CD8-positive, alpha-beta memory T cell (primary cell): Measurements from ENCODE around the gene PCDHA4. TPM values are rescaled to one million over a fixed set of nuclear protein-coding genes. Genes with fewer than 3 reads are reported as not detected.
A peak's percentile ranks its signal among the peaks of the same experiment; 100 is the strongest.
"Not testable (repeated sequence)": the region's sequence is repeated elsewhere in the genome, so short reads cannot be mapped to it uniquely, and the experiment has no call there.

Source experiments
- CTCF ChIA-PET: fragments of 350-600 bp; sonication (Branson Sonifier 250); formaldehyde crosslinking; loops from one replicate; lab custom pipeline; 2021; ENCODE audit warnings: antibody characterized with exemption; lab: Charles Lee
- POLR2A ChIA-PET: fragments of 350-600 bp; sonication (Branson Sonifier 250); formaldehyde crosslinking; loops from one replicate; lab custom pipeline; 2021; ENCODE audit warnings: antibody characterized with exemption; lab: Charles Lee
- DNase-seq, 5 donors: peaks; one replicate each; pipeline versions ENCODE4 v3.0.0 to v3.0.0-alpha.2; 2020 to 2022; ENCODE audit warnings: mixed read lengths in 1 of 5
- H3K27ac ChIP-seq: one replicate; pipeline ENCODE4 v1.7.0; 2013; ENCODE audit warnings: low read depth, mild to moderate bottlenecking, low read length, moderate library complexity
- H3K27me3 ChIP-seq: 2 replicates; pipeline ENCODE4 v1.7.0; 2013; ENCODE audit warnings: low read length, mild to moderate bottlenecking; ENCODE audit not compliant: insufficient read depth, poor library complexity, severe bottlenecking
- H3K36me3 ChIP-seq: 2 replicates; pipeline ENCODE4 v1.7.0; 2013; ENCODE audit warnings: mild to moderate bottlenecking, low read length, moderate library complexity; ENCODE audit not compliant: insufficient read depth
- H3K4me1 ChIP-seq: 2 replicates; pipeline ENCODE4 v1.7.0; 2013; ENCODE audit warnings: mild to moderate bottlenecking, low read length, moderate library complexity; ENCODE audit not compliant: insufficient read depth
- H3K4me3 ChIP-seq: 2 replicates; pipeline ENCODE4 v1.7.0; 2013; ENCODE audit warnings: mild to moderate bottlenecking, low read length
- H3K9me3 ChIP-seq: 2 replicates; pipeline ENCODE4 v1.7.0; 2013; ENCODE audit warnings: mild to moderate bottlenecking, low read length
- H3K27ac Mint-ChIP-seq, 8 donors: one replicate each; pipeline ENCODE4 v1.8.0; 2020 to 2021; ENCODE audit warnings: mixed read lengths in 8 of 8, mild to moderate bottlenecking in 6 of 8, inconsistent platforms in 3 of 8, moderate library complexity in 3 of 8
- H3K27me3 Mint-ChIP-seq, 2 donors: one replicate each; pipeline ENCODE4 v1.8.0; 2020 to 2021; ENCODE audit warnings: mixed read lengths in 2 of 2, mild to moderate bottlenecking in 1 of 2, moderate library complexity in 1 of 2
- H3K36me3 Mint-ChIP-seq, 3 donors: one replicate each; pipeline ENCODE4 v1.8.0; 2020 to 2021; ENCODE audit warnings: mixed read lengths in 3 of 3, inconsistent platforms in 1 of 3, mild to moderate bottlenecking in 1 of 3
- H3K4me1 Mint-ChIP-seq, 3 donors: one replicate each; pipeline ENCODE4 v1.8.0; 2020 to 2021; ENCODE audit warnings: mixed read lengths in 3 of 3, inconsistent platforms in 1 of 3, mild to moderate bottlenecking in 1 of 3
- H3K4me3 Mint-ChIP-seq, 7 donors: one replicate each; pipeline ENCODE4 v1.8.0; 2020 to 2021; ENCODE audit warnings: mixed read lengths in 7 of 7, mild to moderate bottlenecking in 6 of 7, moderate library complexity in 4 of 7, inconsistent platforms in 2 of 7
- H3K9me3 Mint-ChIP-seq, 5 donors: one replicate each; pipeline ENCODE4 v1.8.0; 2020 to 2022; ENCODE audit warnings: mixed read lengths in 5 of 5, mild to moderate bottlenecking in 3 of 5, moderate library complexity in 2 of 5, inconsistent platforms in 1 of 5
- polyA plus RNA-seq: library from polyadenylated mRNA; unstranded; fragments of 300-500 nt; fragmentation: Illumina TruSeq; gene quantifications from one replicate; pipeline ENCODE4 v1.2.3, GENCODE V29; 2021
- total RNA-seq, 2 experiments: library from RNA; stranded (reverse); gene quantifications; one replicate each; pipeline ENCODE4 v1.2.3, GENCODE V29; 2021

The PCDHA4 gene
- total and polyA plus RNA-seq, 3 experiments from 2014 or later = not detected

- Histone ChIP-seq H3K36me3 (no peaks in the 10 kb centered on the region), H3K27ac (no peak within 1 kb of the TSS), H3K9me3 (no peaks in the 10 kb centered on the region), H3K4me1 (no peaks in the 10 kb centered on the region), H3K4me3 (no peak within 1 kb of the TSS), H3K27me3 (no peaks in the 10 kb centered on the region)
- Mint-ChIP-seq H3K9me3 (peaks cover 14 to 39% (median 27%) of the 10 kb centered on the region in 5 donors), H3K27ac (peak within 1 kb of the TSS in 1 of 8 donors; percentile 42), H3K4me1 (no peaks in the 10 kb centered on the region), H3K36me3 (peaks cover 0 to 12% (median 0%) of the 10 kb centered on the region in 3 donors), H3K27me3 (peaks cover 21 to 47% of the 10 kb centered on the region in 2 donors), H3K4me3 (no peak within 1 kb of the TSS)
- CTCF ChIA-PET = no interaction called here
- no peak for DNase-seq
- POLR2A ChIA-PET = no interaction called here
Measured at GRCh38 chr5:140827704-140828361, 21.0 kb downstream of the PCDHA4 start, which contains the start of gene PCDHA6. Gene PCDHA6, plus strand, starts transcription at chr5:140827960. Its CDS starts 132 bp downstream, at chr5:140828092.

- Mint-ChIP-seq H3K4me3 (no peak overlapping the region), H3K27me3 (peaks cover 25 to 51% of the 10 kb centered on the region in 2 donors), H3K36me3 (peaks cover 0 to 12% (median 0%) of the 10 kb centered on the region in 3 donors), H3K4me1 (no peaks in the 10 kb centered on the region), H3K27ac (no peak overlapping the region), H3K9me3 (peaks cover 16 to 40% (median 31%) of the 10 kb centered on the region in 5 donors)
- POLR2A ChIA-PET = no interaction called here
- Histone ChIP-seq H3K36me3 (no peaks in the 10 kb centered on the region), H3K9me3 (no peaks in the 10 kb centered on the region), H3K4me1 (no peaks in the 10 kb centered on the region), H3K4me3 (no peak overlapping the region), H3K27ac (no peak overlapping the region), H3K27me3 (no peaks in the 10 kb centered on the region)
- CTCF ChIA-PET = no interaction called here
- DNase-seq = no peak
Measured at GRCh38 chr5:140828362-140828737, 21.5 kb downstream of the PCDHA4 start.

GRCh38 chr5:140829511-140830501 lies 22.9 kb downstream of the PCDHA4 start:
- peaks cover 32 to 59% of the 10 kb centered on the region in 2 donors for H3K27me3 Mint-ChIP-seq
- H3K27ac Mint-ChIP-seq, CTCF ChIA-PET, DNase-seq, H3K4me1 ChIP-seq, H3K9me3 ChIP-seq, H3K4me1 Mint-ChIP-seq, H3K36me3 ChIP-seq, H3K27me3 ChIP-seq, H3K4me3 Mint-ChIP-seq, H3K27ac ChIP-seq, H3K4me3 ChIP-seq, POLR2A ChIA-PET: not testable (repeated sequence)
- H3K9me3 Mint-ChIP-seq = peaks cover 19 to 45% (median 41%) of the 10 kb centered on the region in 5 donors
- H3K36me3 Mint-ChIP-seq = peaks cover 0 to 12% (median 0%) of the 10 kb centered on the region in 3 donors

- peaks cover 24 to 32% of the 10 kb centered on the region in 2 donors for H3K27me3 Mint-ChIP-seq
- ChIA-PET POLR2A (no interaction called here), CTCF (no interaction called here)
- Histone ChIP-seq H3K9me3 (no peaks in the 10 kb centered on the region), H3K36me3 (no peaks in the 10 kb centered on the region), H3K4me3 (no peak within 1 kb of the TSS), H3K27me3 (no peaks in the 10 kb centered on the region), H3K4me1 (no peaks in the 10 kb centered on the region), H3K27ac (no peak within 1 kb of the TSS)
- peaks cover 0 to 4% (median 0%) of the 10 kb centered on the region in 3 donors for H3K36me3 Mint-ChIP-seq
- no peak within 1 kb of the TSS for H3K4me3 Mint-ChIP-seq
- H3K9me3 Mint-ChIP-seq = peaks cover 13 to 33% (median 23%) of the 10 kb centered on the region in 5 donors
- no peak for DNase-seq
- no peak within 1 kb of the TSS for H3K27ac Mint-ChIP-seq
- no peaks in the 10 kb centered on the region for H3K4me1 Mint-ChIP-seq
Measured at GRCh38 chr5:140833993-140834392, 27.1 kb downstream of the PCDHA4 start, which contains the start of gene PCDHA7. Gene PCDHA7, plus strand, starts transcription at chr5:140834269. Its CDS starts 115 bp downstream, at chr5:140834384.

- H3K27me3 ChIP-seq, H3K4me3 Mint-ChIP-seq, H3K4me3 ChIP-seq, H3K36me3 ChIP-seq, CTCF ChIA-PET, H3K4me1 Mint-ChIP-seq, H3K27ac Mint-ChIP-seq, H3K4me1 ChIP-seq, H3K36me3 Mint-ChIP-seq, H3K9me3 ChIP-seq, DNase-seq, H3K27ac ChIP-seq, POLR2A ChIA-PET: not testable (repeated sequence)
- peaks cover 14 to 36% (median 20%) of the 10 kb centered on the region in 5 donors for H3K9me3 Mint-ChIP-seq
- peaks cover 25 to 34% of the 10 kb centered on the region in 2 donors for H3K27me3 Mint-ChIP-seq
Measured at GRCh38 chr5:140834439-140835008, 27.7 kb downstream of the PCDHA4 start.

- Histone ChIP-seq H3K27me3 (no peaks in the 10 kb centered on the region), H3K9me3 (no peaks in the 10 kb centered on the region), H3K36me3 (no peaks in the 10 kb centered on the region), H3K4me3 (no peak overlapping the region), H3K27ac (no peak overlapping the region), H3K4me1 (no peaks in the 10 kb centered on the region)
- no peak for DNase-seq
- no peak overlapping the region for H3K4me3 Mint-ChIP-seq
- ChIA-PET CTCF (no interaction called here), POLR2A (no interaction called here)
- peaks cover 0 to 4% (median 0%) of the 10 kb centered on the region in 3 donors for H3K36me3 Mint-ChIP-seq
- H3K4me1 Mint-ChIP-seq = no peaks in the 10 kb centered on the region
- H3K27ac Mint-ChIP-seq = no peak overlapping the region
- peaks cover 14 to 44% (median 28%) of the 10 kb centered on the region in 5 donors for H3K9me3 Mint-ChIP-seq
- peaks cover 29 to 40% of the 10 kb centered on the region in 2 donors for H3K27me3 Mint-ChIP-seq
Measured at GRCh38 chr5:140835622-140836510, 29.0 kb downstream of the PCDHA4 start.
